AG04450 (cell line): ENCODE data around the gene TRIM61. TPM values are rescaled to one million over a fixed set of nuclear protein-coding genes. Genes with fewer than 3 reads are reported as not detected.

Experiments
- CTCF ChIA-PET: fragments of 300-600, 350-600 bp; formaldehyde crosslinking; extraction: SDS; loops from one replicate; lab custom pipeline; 2022; ENCODE audit warnings: antibody characterized with exemption, inconsistent platforms; lab: Charles Lee
- POLR2A ChIA-PET: fragments of 350-600 bp; formaldehyde crosslinking; extraction: SDS; loops from one replicate; lab custom pipeline; 2021; ENCODE audit warnings: antibody characterized with exemption, inconsistent platforms; lab: Yijun Ruan, JAX
- DNase-seq: peaks from one replicate; pipeline ENCODE4 v3.0.0-alpha.2; 2011; ENCODE audit warnings: low read depth, low spot score
- H3K27ac ChIP-seq: one replicate; pipeline ENCODE4 v1.5.1; 2012; ENCODE audit warnings: low read depth, low read length, control low read depth
- H3K27me3 ChIP-seq: one replicate; pipeline ENCODE4 v1.6.0; 2012; ENCODE audit warnings: low read length; ENCODE audit not compliant: control insufficient read depth, insufficient read depth
- H3K4me3 ChIP-seq: 2 replicates; pipeline ENCODE4 v1.5.1; 2011; ENCODE audit warnings: mild to moderate bottlenecking, low read depth, low read length, control low read depth
- H3K9me3 ChIP-seq: 2 replicates; pipeline ENCODE4 v1.5.1; 2012; ENCODE audit warnings: low read length; ENCODE audit not compliant: control insufficient read depth, insufficient read depth
- CTCF ChIP-seq: IDR thresholded peaks from 2 replicates; pipeline ENCODE4 v1.5.1; 2011; ENCODE audit warnings: low read depth, low read length, control low read depth, inconsistent platforms
- polyA plus RNA-seq: library from polyadenylated mRNA; depleted of rRNA; stranded (reverse); fragments of >200 nt; gene quantifications from 2 replicates; pipeline ENCODE4 v1.2.3, GENCODE V29; 2011

The TRIM61 gene
- polyA plus RNA-seq, 1 experiment, result 2.4 TPM

- H3K4me3 ChIP-seq, result no peak overlapping the region
- H3K9me3 ChIP-seq, result peaks cover 4% of the 10 kb centered on the region; the same call in 1 of the 2 replicates
- no peaks in the 10 kb centered on the region for H3K27me3 ChIP-seq
- ChIA-PET POLR2A (no interaction called here), CTCF (no interaction called here)
- no peak for TF ChIP-seq CTCF
- DNase-seq, result no peak
- H3K27ac ChIP-seq, result no peak overlapping the region
These were observed 33.5 kb upstream of the TRIM61 start for GRCh38 chr4:165010991-165011390.

GRCh38 chr4:165010487-165010886, 33.0 kb upstream of the TRIM61 start:
- CTCF ChIA-PET, result no interaction called here
- POLR2A ChIA-PET, result no interaction called here

GRCh38 chr4:165009493-165010227, 32.2 kb upstream of the TRIM61 start:
- TF ChIP-seq CTCF, result no peak
- Histone ChIP-seq H3K27me3 (no peaks in the 10 kb centered on the region), H3K9me3 (no peaks in the 10 kb centered on the region; the same call in 1 of the 2 replicates), H3K27ac (no peak overlapping the region), H3K4me3 (no peak overlapping the region)
- ChIA-PET CTCF (no interaction called here), POLR2A (no interaction called here)
- no peak for DNase-seq

More at GRCh38 chr4:165010487-165010886, 33.0 kb upstream of the TRIM61 start:
- no peaks in the 10 kb centered on the region for H3K27me3 ChIP-seq
- no peak for DNase-seq
- H3K9me3 ChIP-seq, result peaks cover 2% of the 10 kb centered on the region; the same call in 1 of the 2 replicates
- no peak for TF ChIP-seq CTCF
- no peak overlapping the region for H3K4me3 ChIP-seq
- no peak overlapping the region for H3K27ac ChIP-seq

- POLR2A ChIA-PET, result no interaction called here
- CTCF ChIA-PET, result no interaction called here
- no peak for DNase-seq
- no peak overlapping the region for H3K27ac ChIP-seq
- H3K9me3 ChIP-seq, result no peaks in the 10 kb centered on the region; the same call in 1 of the 2 replicates
- no peak overlapping the region for H3K4me3 ChIP-seq
- H3K27me3 ChIP-seq, result no peaks in the 10 kb centered on the region
- no peak for TF ChIP-seq CTCF
These were observed 29.4 kb upstream of the TRIM61 start for GRCh38 chr4:165006886-165007285.

GRCh38 chr4:165006456-165006855, 29.0 kb upstream of the TRIM61 start:
- Histone ChIP-seq H3K27me3 (no peaks in the 10 kb centered on the region), H3K9me3 (no peaks in the 10 kb centered on the region; the same call in 1 of the 2 replicates), H3K4me3 (no peak overlapping the region), H3K27ac (no peak overlapping the region)
- ChIA-PET POLR2A (no interaction called here), CTCF (no interaction called here)
- TF ChIP-seq CTCF, result no peak
- no peak for DNase-seq
